Measurements from ENCODE around the gene VIPR1.

- TF ChIP-seq POLR2A (IDR thresholded peaks at IDR 0.05) (no peak), CTCF (IDR thresholded peaks at IDR 0.05) (no peak)
These were observed 23.4 kb downstream of the VIPR1 start for GRCh38 chr3:42525736-42526345.
